Transverse colon (tissue), 4 donors: ENCODE results near the gene BIRC6.

Experiments
- EP300 ChIP-seq: sonication (generic); formaldehyde crosslinking; IDR thresholded peaks from one replicate; pipeline ENCODE4 v1.6.1; 2017; ENCODE audit warnings: antibody characterized with exemption, low read depth
- POLR2A ChIP-seq: fragments of 450-650 bp; IDR thresholded peaks from one replicate; pipeline ENCODE4 v1.6.1; 2016; ENCODE audit warnings: antibody characterized with exemption, mild to moderate bottlenecking, moderate library complexity
- POLR2AphosphoS5 ChIP-seq, 3 donors: sonication (generic); formaldehyde crosslinking; IDR thresholded peaks; one replicate each; pipeline ENCODE4 v1.6.1; 2016; ENCODE audit warnings: antibody characterized with exemption in 3 of 3
- TF ChIP-seq, protein P1 (sequence below), 5 experiments: fragments of 200-600 bp in 3 of 5; fragments of 450-650 bp in 2 of 5; sonication (generic) in 3 of 5; IDR thresholded peaks; 1 replicate in 2 of 5; 2 replicates in 3 of 5; pipeline ENCODE4 v1.5.1; 2016 to 2017; ENCODE audit warnings: antibody characterized with exemption in 5 of 5, inconsistent platforms in 3 of 5, mild to moderate bottlenecking in 2 of 5, moderate library complexity in 1 of 5

DNA sequence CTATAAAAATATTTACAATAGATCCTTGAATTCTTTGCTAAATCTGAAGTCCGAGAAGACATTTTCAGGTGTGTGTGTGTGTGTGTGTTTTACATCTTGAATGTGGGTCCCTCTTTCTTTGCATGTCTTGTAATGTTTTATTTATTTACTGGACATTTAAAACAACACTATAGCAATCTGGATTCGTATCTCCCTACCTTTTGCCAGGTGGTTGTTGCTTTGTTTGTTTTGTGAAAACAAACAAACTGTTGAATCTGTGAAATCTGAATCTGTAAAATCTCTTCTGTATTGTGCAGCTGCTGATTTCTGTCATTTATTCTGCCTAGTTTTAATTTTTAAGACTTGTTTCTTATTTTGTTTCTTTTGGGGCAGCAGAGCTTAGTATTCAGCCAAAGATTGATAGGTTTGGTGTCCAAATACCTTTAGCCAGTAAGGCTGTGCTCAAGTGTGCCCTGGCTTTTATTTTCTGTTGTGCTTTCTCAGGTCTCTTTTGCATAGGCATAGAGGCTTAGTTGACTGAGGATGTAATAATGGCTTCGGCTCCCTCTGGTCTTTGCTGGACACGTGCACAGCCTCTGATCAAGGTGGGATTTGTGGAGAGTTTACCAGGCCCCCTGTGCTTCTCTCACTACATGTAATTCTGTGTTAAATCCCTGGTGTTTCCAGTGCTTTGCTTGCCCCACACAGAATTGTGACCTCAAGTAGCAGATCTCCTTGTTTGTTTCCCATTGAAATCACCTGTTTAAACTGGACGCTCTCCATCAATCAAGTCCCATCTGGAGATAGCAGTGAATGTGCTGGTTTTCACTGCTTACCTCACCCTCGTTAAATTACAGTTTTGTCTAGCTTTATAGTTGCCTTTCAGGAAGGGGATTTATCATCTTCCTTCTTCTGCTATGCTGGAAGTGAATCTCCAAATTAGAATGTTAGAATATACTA lies 71.1 kb downstream of the BIRC6 start:
- TF ChIP-seq, protein P1, sequence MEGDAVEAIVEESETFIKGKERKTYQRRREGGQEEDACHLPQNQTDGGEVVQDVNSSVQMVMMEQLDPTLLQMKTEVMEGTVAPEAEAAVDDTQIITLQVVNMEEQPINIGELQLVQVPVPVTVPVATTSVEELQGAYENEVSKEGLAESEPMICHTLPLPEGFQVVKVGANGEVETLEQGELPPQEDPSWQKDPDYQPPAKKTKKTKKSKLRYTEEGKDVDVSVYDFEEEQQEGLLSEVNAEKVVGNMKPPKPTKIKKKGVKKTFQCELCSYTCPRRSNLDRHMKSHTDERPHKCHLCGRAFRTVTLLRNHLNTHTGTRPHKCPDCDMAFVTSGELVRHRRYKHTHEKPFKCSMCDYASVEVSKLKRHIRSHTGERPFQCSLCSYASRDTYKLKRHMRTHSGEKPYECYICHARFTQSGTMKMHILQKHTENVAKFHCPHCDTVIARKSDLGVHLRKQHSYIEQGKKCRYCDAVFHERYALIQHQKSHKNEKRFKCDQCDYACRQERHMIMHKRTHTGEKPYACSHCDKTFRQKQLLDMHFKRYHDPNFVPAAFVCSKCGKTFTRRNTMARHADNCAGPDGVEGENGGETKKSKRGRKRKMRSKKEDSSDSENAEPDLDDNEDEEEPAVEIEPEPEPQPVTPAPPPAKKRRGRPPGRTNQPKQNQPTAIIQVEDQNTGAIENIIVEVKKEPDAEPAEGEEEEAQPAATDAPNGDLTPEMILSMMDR (IDR thresholded peaks at IDR 0.05), result no peak
- TF ChIP-seq POLR2A (no peak), POLR2AphosphoS5 (IDR thresholded peaks at IDR 0.05) (no peak), EP300 (no peak)
